ENCODE results near the gene SLC44A3.
"Not testable (repeated sequence)": the region's sequence is repeated elsewhere in the genome, so short reads cannot be mapped to it uniquely, and the experiment has no call there.

DNA sequence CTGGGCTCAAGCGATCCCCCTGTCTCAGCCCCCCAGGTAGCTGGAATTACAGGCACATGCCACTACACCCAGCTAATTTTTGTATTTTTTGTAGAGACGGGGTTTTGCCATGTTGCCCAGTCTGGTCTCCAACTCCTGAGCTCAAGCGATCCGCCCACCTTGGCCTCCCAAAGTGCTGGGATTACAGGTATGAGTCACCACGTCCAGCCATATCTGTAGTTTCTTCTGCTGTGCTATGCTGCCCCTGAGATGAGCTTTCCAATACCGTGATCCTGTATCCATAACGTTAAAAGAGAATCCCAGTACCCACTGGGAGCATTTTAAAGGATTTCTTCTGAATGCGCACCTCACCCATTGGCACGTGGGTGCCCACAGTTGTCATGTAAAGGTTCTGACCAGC, 20.2 kb downstream of the SLC44A3 start:
- TF ChIP-seq EZH2phosphoT487 (IDR thresholded peaks at IDR 0.05; ENCODE audit: borderline replicate concordance): not testable (repeated sequence)
- TF ChIP-seq, protein P1, sequence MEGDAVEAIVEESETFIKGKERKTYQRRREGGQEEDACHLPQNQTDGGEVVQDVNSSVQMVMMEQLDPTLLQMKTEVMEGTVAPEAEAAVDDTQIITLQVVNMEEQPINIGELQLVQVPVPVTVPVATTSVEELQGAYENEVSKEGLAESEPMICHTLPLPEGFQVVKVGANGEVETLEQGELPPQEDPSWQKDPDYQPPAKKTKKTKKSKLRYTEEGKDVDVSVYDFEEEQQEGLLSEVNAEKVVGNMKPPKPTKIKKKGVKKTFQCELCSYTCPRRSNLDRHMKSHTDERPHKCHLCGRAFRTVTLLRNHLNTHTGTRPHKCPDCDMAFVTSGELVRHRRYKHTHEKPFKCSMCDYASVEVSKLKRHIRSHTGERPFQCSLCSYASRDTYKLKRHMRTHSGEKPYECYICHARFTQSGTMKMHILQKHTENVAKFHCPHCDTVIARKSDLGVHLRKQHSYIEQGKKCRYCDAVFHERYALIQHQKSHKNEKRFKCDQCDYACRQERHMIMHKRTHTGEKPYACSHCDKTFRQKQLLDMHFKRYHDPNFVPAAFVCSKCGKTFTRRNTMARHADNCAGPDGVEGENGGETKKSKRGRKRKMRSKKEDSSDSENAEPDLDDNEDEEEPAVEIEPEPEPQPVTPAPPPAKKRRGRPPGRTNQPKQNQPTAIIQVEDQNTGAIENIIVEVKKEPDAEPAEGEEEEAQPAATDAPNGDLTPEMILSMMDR (conservative IDR thresholded peaks at IDR 0.05; ENCODE audit: low read length): not testable (repeated sequence)

All from Loucy (cell line).